Measurements from ENCODE around the gene MGAT4A.

MGAT4A gene

GRCh38 chr2:98743835-98744234 is 12.9 kb upstream of the MGAT4A start (continued):
- TF ChIP-seq TSHZ2 (CRISPR knock-in tag; IDR thresholded peaks at IDR 0.05) (no peak), ZFP30 (CRISPR knock-in tag; IDR thresholded peaks at IDR 0.05) (no peak), POU6F1 (CRISPR knock-in tag; IDR thresholded peaks at IDR 0.05; ENCODE audit: borderline replicate concordance, low read depth) (no peak), TCF4 (CRISPR knock-in tag; IDR thresholded peaks at IDR 0.05; ENCODE audit: borderline replicate concordance) (no peak), ISL1 (CRISPR knock-in tag; IDR thresholded peaks at IDR 0.05) (no peak), GLIS3 (CRISPR knock-in tag; IDR thresholded peaks at IDR 0.05) (no peak), PPARA (CRISPR knock-in tag; IDR thresholded peaks at IDR 0.05; ENCODE audit: borderline replicate concordance) (no peak)

GRCh38 chr2:98739020-98739419 is 8.1 kb upstream of the MGAT4A start:
- ATAC-seq, result no peak
- TF ChIP-seq CREB5 (CRISPR knock-in tag; IDR thresholded peaks at IDR 0.05; ENCODE audit: low read depth) (no peak), TSHZ2 (CRISPR knock-in tag; IDR thresholded peaks at IDR 0.05) (no peak), ZNF565 (CRISPR knock-in tag; conservative IDR thresholded peaks at IDR 0.05; ENCODE audit: low read depth) (no peak), ZNF8 (CRISPR knock-in tag; IDR thresholded peaks at IDR 0.05) (no peak), OSR1 (CRISPR knock-in tag; IDR thresholded peaks at IDR 0.05) (no peak), ARNTL (CRISPR knock-in tag; IDR thresholded peaks at IDR 0.05; ENCODE audit: borderline replicate concordance, low read depth) (no peak), ZFP30 (CRISPR knock-in tag; IDR thresholded peaks at IDR 0.05) (no peak), CSRNP3 (CRISPR knock-in tag; IDR thresholded peaks at IDR 0.05) (no peak), SNAI2 (CRISPR knock-in tag; IDR thresholded peaks at IDR 0.05) (no peak), ESRRG (CRISPR knock-in tag; IDR thresholded peaks at IDR 0.05) (no peak), PATZ1 (CRISPR knock-in tag; IDR thresholded peaks at IDR 0.05; ENCODE audit: borderline replicate concordance) (no peak)

GRCh38 chr2:98738304-98738703 is 7.4 kb upstream of the MGAT4A start:
- no peak for ATAC-seq
- TF ChIP-seq POU6F1 (CRISPR knock-in tag; IDR thresholded peaks at IDR 0.05; ENCODE audit: borderline replicate concordance, low read depth), result no peak
- no peak for TF ChIP-seq ZNF8 (CRISPR knock-in tag; IDR thresholded peaks at IDR 0.05)
- no peak for TF ChIP-seq GLIS3 (CRISPR knock-in tag; IDR thresholded peaks at IDR 0.05)
- no peak for TF ChIP-seq CREB5 (CRISPR knock-in tag; IDR thresholded peaks at IDR 0.05; ENCODE audit: low read depth)
- TF ChIP-seq PPARA (CRISPR knock-in tag; IDR thresholded peaks at IDR 0.05; ENCODE audit: borderline replicate concordance), result no peak
- TF ChIP-seq PATZ1 (CRISPR knock-in tag; IDR thresholded peaks at IDR 0.05; ENCODE audit: borderline replicate concordance), result no peak
- TF ChIP-seq ISL1 (CRISPR knock-in tag; IDR thresholded peaks at IDR 0.05), result no peak
- no peak for TF ChIP-seq ZNF70 (CRISPR knock-in tag; IDR thresholded peaks at IDR 0.05)
- TF ChIP-seq BACH2 (CRISPR knock-in tag; IDR thresholded peaks at IDR 0.05; ENCODE audit: borderline replicate concordance), result no peak
- TF ChIP-seq ARNTL (CRISPR knock-in tag; IDR thresholded peaks at IDR 0.05; ENCODE audit: borderline replicate concordance, low read depth), result no peak
- no peak for TF ChIP-seq CSDC2 (CRISPR knock-in tag; IDR thresholded peaks at IDR 0.05)
